HEK293 (cell line): Measurements from ENCODE around the gene TMED7.

Experiments used
- CTCF ChIA-PET: fragments of 350-600 bp; formaldehyde crosslinking; extraction: SDS; loops from one replicate; lab custom pipeline; 2021; ENCODE audit warnings: antibody characterized with exemption; lab: Yijun Ruan, JAX
- POLR2A ChIA-PET: fragments of 300-600 bp; formaldehyde crosslinking; extraction: SDS; loops from one replicate; lab custom pipeline; 2020; ENCODE audit warnings: antibody characterized with exemption, inconsistent platforms; lab: Yijun Ruan, JAX
- H3K27ac ChIP-seq: fragments of 200-500 bp; sonication (Bioruptor generic); 2 replicates; pipeline ENCODE4 v1.5.1; 2014; ENCODE audit warnings: low read depth, low read length, control low read depth, inconsistent platforms; ENCODE audit errors: extremely low read depth
- H3K36me3 ChIP-seq, 2 experiments: fragments of 200-500 bp in 1 of 2; sonication (Bioruptor generic) in 1 of 2; 1 replicate in 1 of 2; 2 replicates in 1 of 2; pipeline ENCODE4 v1.5.1; 2014 to 2017; ENCODE audit warnings: inconsistent platforms in 2 of 2, low read length in 2 of 2; ENCODE audit not compliant: control insufficient read depth in 2 of 2, insufficient read depth in 1 of 2
- H3K4me1 ChIP-seq: fragments of 200-500 bp; sonication (Bioruptor generic); 2 replicates; pipeline ENCODE4 v1.5.1; 2014; ENCODE audit warnings: mild to moderate bottlenecking, low read length, inconsistent platforms; ENCODE audit not compliant: control insufficient read depth, insufficient read depth
- H3K4me3 ChIP-seq: 2 replicates; pipeline ENCODE4 v1.5.1; 2011; ENCODE audit warnings: low read depth, mild to moderate bottlenecking, control low read depth, low read length, moderate library complexity
- H3K9me3 ChIP-seq: fragments of 200-500 bp; sonication (Bioruptor generic); 2 replicates; pipeline ENCODE4 v1.5.1; 2014; ENCODE audit warnings: low read depth, low read length, inconsistent platforms; ENCODE audit not compliant: control insufficient read depth, insufficient read depth
- ATF2 ChIP-seq: fragments of 450-650 bp; formaldehyde crosslinking; IDR thresholded peaks from 2 replicates; pipeline ENCODE4 v1.5.1; 2016; ENCODE audit warnings: missing biosample characterization, missing genetic modification characterization, low read depth
- HOXD13 ChIP-seq: sonication (generic); formaldehyde crosslinking; IDR thresholded peaks from 2 replicates; pipeline ENCODE4 v1.8.0; 2022; ENCODE audit warnings: missing genetic modification reagents, borderline replicate concordance
- KLF16 ChIP-seq: fragments of 450-650 bp; formaldehyde crosslinking; IDR thresholded peaks from 2 replicates; pipeline ENCODE4 v1.5.1; 2017; ENCODE audit warnings: missing biosample characterization, missing genetic modification characterization
- OSR2 ChIP-seq: fragments of 450-650 bp; formaldehyde crosslinking; IDR thresholded peaks from 2 replicates; pipeline ENCODE4 v1.5.1; 2016; ENCODE audit warnings: missing biosample characterization, missing genetic modification characterization
- SALL2 ChIP-seq: fragments of 450-650 bp; formaldehyde crosslinking; IDR thresholded peaks from 2 replicates; pipeline ENCODE4 v1.5.0; 2017; ENCODE audit warnings: missing biosample characterization, mild to moderate bottlenecking, missing genetic modification characterization, borderline replicate concordance
- SP3 ChIP-seq: fragments of 450-650 bp; formaldehyde crosslinking; IDR thresholded peaks from 2 replicates; pipeline ENCODE4 v1.5.1; 2016; ENCODE audit warnings: missing biosample characterization, missing genetic modification characterization
- SP7 ChIP-seq: fragments of 450-650 bp; formaldehyde crosslinking; IDR thresholded peaks from 2 replicates; pipeline ENCODE4 v1.5.1; 2016; ENCODE audit warnings: missing biosample characterization, missing genetic modification characterization
- ZBTB17 ChIP-seq: fragments of 450-650 bp; formaldehyde crosslinking; IDR thresholded peaks from 2 replicates; pipeline ENCODE4 v1.5.1; 2016; ENCODE audit warnings: missing biosample characterization, missing genetic modification characterization
- ZBTB6 ChIP-seq: fragments of 450-650 bp; formaldehyde crosslinking; IDR thresholded peaks from 2 replicates; pipeline ENCODE4 v1.5.1; 2017; ENCODE audit warnings: missing biosample characterization, missing genetic modification characterization
- ZFP3 ChIP-seq: fragments of 450-650 bp; formaldehyde crosslinking; IDR thresholded peaks from 2 replicates; pipeline ENCODE4 v1.5.1; 2016; ENCODE audit warnings: low read depth, missing biosample characterization, missing genetic modification characterization
- ZNF133 ChIP-seq: fragments of 450-650 bp; formaldehyde crosslinking; IDR thresholded peaks from 2 replicates; pipeline ENCODE4 v1.5.1; 2016; ENCODE audit warnings: missing biosample characterization, missing genetic modification characterization
- ZNF140 ChIP-seq: fragments of 450-650 bp; formaldehyde crosslinking; IDR thresholded peaks from 2 replicates; pipeline ENCODE4 v1.5.1; 2016; ENCODE audit warnings: missing biosample characterization, missing genetic modification characterization
- ZNF214 ChIP-seq: fragments of 450-650 bp; formaldehyde crosslinking; IDR thresholded peaks from 2 replicates; pipeline ENCODE4 v1.5.1; 2017; ENCODE audit warnings: missing biosample characterization, mild to moderate bottlenecking, missing genetic modification characterization, borderline replicate concordance
- ZNF266 ChIP-seq: fragments of 450-650 bp; formaldehyde crosslinking; IDR thresholded peaks from 2 replicates; pipeline ENCODE4 v1.5.1; 2016; ENCODE audit warnings: missing biosample characterization, missing genetic modification characterization, low read depth
- ZNF274 ChIP-seq, 2 experiments: fragments of 200-500 bp in 1 of 2; fragments of 450-650 bp in 1 of 2; sonication (Bioruptor generic) in 1 of 2; formaldehyde crosslinking in 1 of 2; IDR thresholded peaks; 2 replicates each; pipeline versions ENCODE4 v1.5.1 to v1.6.1; 2014 to 2016; ENCODE audit warnings: borderline replicate concordance in 1 of 2, inconsistent platforms in 1 of 2, low read length in 1 of 2, missing biosample characterization in 1 of 2, missing genetic modification characterization in 1 of 2
- ZNF302 ChIP-seq: fragments of 450-650 bp; formaldehyde crosslinking; IDR thresholded peaks from 2 replicates; pipeline ENCODE4 v1.5.1; 2016; ENCODE audit warnings: missing biosample characterization, missing genetic modification characterization, low read depth
- ZNF521 ChIP-seq: fragments of 450-650 bp; formaldehyde crosslinking; IDR thresholded peaks from 2 replicates; pipeline ENCODE4 v1.5.1; 2017; ENCODE audit warnings: missing biosample characterization, mild to moderate bottlenecking, missing genetic modification characterization
- ZNF544 ChIP-seq: fragments of 450-650 bp; formaldehyde crosslinking; IDR thresholded peaks from 2 replicates; pipeline ENCODE4 v1.5.0; 2017; ENCODE audit warnings: missing biosample characterization, missing genetic modification characterization
- ZNF548 ChIP-seq: fragments of 450-650 bp; formaldehyde crosslinking; IDR thresholded peaks from 2 replicates; pipeline ENCODE4 v1.5.1; 2016; ENCODE audit warnings: missing biosample characterization, missing genetic modification characterization
- ZNF558 ChIP-seq: fragments of 450-650 bp; formaldehyde crosslinking; IDR thresholded peaks from 2 replicates; pipeline ENCODE4 v1.5.1; 2016; ENCODE audit warnings: missing biosample characterization, missing genetic modification characterization
- ZNF561 ChIP-seq: fragments of 450-650 bp; IDR thresholded peaks from 2 replicates; pipeline ENCODE4 v1.5.1; 2018; ENCODE audit warnings: missing biosample characterization, missing genetic modification characterization, borderline replicate concordance
- ZNF580 ChIP-seq: fragments of 450-650 bp; formaldehyde crosslinking; IDR thresholded peaks from 2 replicates; pipeline ENCODE4 v1.5.1; 2016; ENCODE audit warnings: missing biosample characterization, missing genetic modification characterization
- ZNF600 ChIP-seq: fragments of 450-650 bp; formaldehyde crosslinking; IDR thresholded peaks from 2 replicates; pipeline ENCODE4 v1.5.1; 2016; ENCODE audit warnings: missing biosample characterization, missing genetic modification characterization
- ZNF610 ChIP-seq: fragments of 450-650 bp; formaldehyde crosslinking; IDR thresholded peaks from 2 replicates; pipeline ENCODE4 v1.5.1; 2016; ENCODE audit warnings: missing biosample characterization, missing genetic modification characterization, borderline replicate concordance
- ZNF654 ChIP-seq: fragments of 450-650 bp; formaldehyde crosslinking; IDR thresholded peaks from 2 replicates; pipeline ENCODE4 v1.5.1; 2016; ENCODE audit warnings: low read depth, missing biosample characterization, missing genetic modification characterization
- ZNF76 ChIP-seq: fragments of 450-650 bp; formaldehyde crosslinking; IDR thresholded peaks from 2 replicates; pipeline ENCODE4; 2016; ENCODE audit warnings: low read depth, missing biosample characterization, missing genetic modification characterization, borderline replicate concordance
- ZNF791 ChIP-seq: fragments of 450-650 bp; formaldehyde crosslinking; IDR thresholded peaks from 2 replicates; pipeline ENCODE4 v1.5.1; 2016; ENCODE audit warnings: missing biosample characterization, missing genetic modification characterization
- ZNF837 ChIP-seq: fragments of 450-650 bp; formaldehyde crosslinking; IDR thresholded peaks from 2 replicates; pipeline ENCODE4 v1.5.1; 2016; ENCODE audit warnings: missing biosample characterization, missing genetic modification characterization
- ZSCAN16 ChIP-seq: fragments of 450-650 bp; formaldehyde crosslinking; IDR thresholded peaks from 2 replicates; pipeline ENCODE4 v1.5.1; 2016; ENCODE audit warnings: missing biosample characterization, missing genetic modification characterization
- ZSCAN18 ChIP-seq: fragments of 450-650 bp; formaldehyde crosslinking; IDR thresholded peaks from 2 replicates; pipeline ENCODE4 v1.5.1; 2016; ENCODE audit warnings: missing biosample characterization, missing genetic modification characterization
- ZSCAN23 ChIP-seq: fragments of 450-650 bp; formaldehyde crosslinking; IDR thresholded peaks from 2 replicates; pipeline ENCODE4 v1.5.1; 2016; ENCODE audit warnings: missing biosample characterization, missing genetic modification characterization
- TF ChIP-seq, protein P1 (sequence below): fragments of 450-650 bp; IDR thresholded peaks from 2 replicates; pipeline ENCODE4 v1.5.1; 2018; ENCODE audit warnings: missing biosample characterization, mild to moderate bottlenecking, missing genetic modification characterization

Gene TMED7

DNA sequence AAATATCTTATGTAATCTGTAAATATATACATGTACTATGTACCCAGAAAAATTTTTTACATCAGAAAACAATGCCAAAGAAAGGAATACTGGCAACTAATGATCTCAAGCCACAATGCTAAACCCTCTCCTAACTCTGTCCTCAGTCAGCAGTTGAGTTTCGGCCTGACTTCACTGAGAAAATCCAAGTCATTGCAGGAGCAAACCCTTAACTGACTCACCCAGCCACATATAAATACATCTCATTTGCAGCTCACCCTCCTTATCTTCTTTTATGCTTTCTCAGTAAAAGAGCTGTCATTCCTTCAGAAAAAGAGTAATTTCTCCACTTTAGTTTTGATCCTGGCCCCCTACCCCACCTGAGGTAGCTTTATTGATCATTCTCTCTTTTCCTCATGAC lies 46.1 kb upstream of the TMED7 start:
- Histone ChIP-seq H3K4me1 (no peaks in the 10 kb centered on the region), H3K36me3 (no peaks in the 10 kb centered on the region)
- CTCF ChIA-PET: interaction anchor here (0.5 kb wide), 1 partner anchor 886 kb away, joined by 3 read pairs; no protein-coding TSS in a partner anchor
- TF ChIP-seq ZNF837 (tag by site-specific recombination) (no peak), ATF2 (no peak), ZNF140 (tag by site-specific recombination) (no peak), ZNF133 (tag by site-specific recombination) (no peak), ZNF610 (tag by site-specific recombination) (no peak), ZSCAN18 (tag by site-specific recombination) (no peak), ZNF580 (no peak), KLF16 (tag by site-specific recombination) (no peak), ZNF521 (tag by site-specific recombination) (no peak), ZSCAN23 (no peak), SALL2 (no peak), ZBTB6 (tag by site-specific recombination) (no peak), OSR2 (no peak), ZNF544 (no peak), ZNF214 (tag by site-specific recombination) (no peak), ZNF561 (tag by site-specific recombination) (no peak)
- TF ChIP-seq, all 188 proteins: peak for 0
- POLR2A ChIA-PET: no interaction called here
- no peaks in the 10 kb centered on the region for H3K9me3 ChIP-seq
- H3K27ac ChIP-seq: no peak overlapping the region
- H3K4me3 ChIP-seq: no peak overlapping the region

DNA sequence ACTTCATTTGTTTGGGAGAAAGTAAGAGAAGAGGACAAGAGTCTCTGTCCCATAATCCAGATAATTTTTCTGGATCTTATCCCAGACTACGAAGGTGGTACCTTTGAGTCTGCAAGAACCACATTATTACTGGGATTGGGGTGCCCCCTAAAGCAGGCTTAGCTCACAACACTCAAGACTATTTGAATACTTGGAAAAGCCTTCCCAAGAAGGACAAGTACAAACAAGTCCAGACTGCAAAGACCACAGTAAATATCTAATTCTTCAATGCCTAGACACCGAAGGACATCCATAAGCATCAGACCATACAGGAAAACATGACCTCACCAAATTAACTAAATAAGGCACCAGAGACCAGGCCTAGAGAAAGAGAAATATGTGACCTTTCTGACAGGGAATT lies 40.2 kb upstream of the TMED7 start:
- ChIA-PET POLR2A (no interaction called here), CTCF (no interaction called here)
- no peak for TF ChIP-seq SP3
- no peak for TF ChIP-seq ZNF561 (tag by site-specific recombination)
- no peak for TF ChIP-seq ZSCAN16 (tag by site-specific recombination)
- no peak for TF ChIP-seq ZNF76
- TF ChIP-seq ZNF600 (tag by site-specific recombination): no peak
- TF ChIP-seq HOXD13: no peak
- TF ChIP-seq, protein P1, sequence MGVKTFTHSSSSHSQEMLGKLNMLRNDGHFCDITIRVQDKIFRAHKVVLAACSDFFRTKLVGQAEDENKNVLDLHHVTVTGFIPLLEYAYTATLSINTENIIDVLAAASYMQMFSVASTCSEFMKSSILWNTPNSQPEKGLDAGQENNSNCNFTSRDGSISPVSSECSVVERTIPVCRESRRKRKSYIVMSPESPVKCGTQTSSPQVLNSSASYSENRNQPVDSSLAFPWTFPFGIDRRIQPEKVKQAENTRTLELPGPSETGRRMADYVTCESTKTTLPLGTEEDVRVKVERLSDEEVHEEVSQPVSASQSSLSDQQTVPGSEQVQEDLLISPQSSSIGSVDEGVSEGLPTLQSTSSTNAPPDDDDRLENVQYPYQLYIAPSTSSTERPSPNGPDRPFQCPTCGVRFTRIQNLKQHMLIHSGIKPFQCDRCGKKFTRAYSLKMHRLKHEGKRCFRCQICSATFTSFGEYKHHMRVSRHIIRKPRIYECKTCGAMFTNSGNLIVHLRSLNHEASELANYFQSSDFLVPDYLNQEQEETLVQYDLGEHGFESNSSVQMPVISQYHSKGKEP: no peak
- TF ChIP-seq ZNF266: no peak
- no peak for TF ChIP-seq ZBTB17 (tag by site-specific recombination)
- no peak for TF ChIP-seq SP7 (tag by site-specific recombination)
- no peak for TF ChIP-seq ZNF302
- no peak for TF ChIP-seq ZNF548 (tag by site-specific recombination)
- TF ChIP-seq ZNF654 (tag by site-specific recombination): no peak
- TF ChIP-seq ZNF558 (tag by site-specific recombination): no peak
- TF ChIP-seq ZNF274 (IDR thresholded peaks at IDR 0.05; ENCODE audit: low read length): no peak
- no peak for TF ChIP-seq ZNF274 (tag by site-specific recombination; IDR thresholded peaks at IDR 0.05; ENCODE audit: borderline replicate concordance)
- no peak for TF ChIP-seq ZNF791 (tag by site-specific recombination)
- no peak for TF ChIP-seq ZFP3 (tag by site-specific recombination)
- H3K36me3 ChIP-seq: no peaks in the 10 kb centered on the region
- H3K4me3 ChIP-seq: no peak overlapping the region
- no peaks in the 10 kb centered on the region for H3K9me3 ChIP-seq
- no peaks in the 10 kb centered on the region for H3K4me1 ChIP-seq
- no peak overlapping the region for H3K27ac ChIP-seq
